Vagina (tissue), 2 donors: ENCODE results near the gene MFRP. TPM values are rescaled to one million over a fixed set of nuclear protein-coding genes. Genes with fewer than 3 reads are reported as not detected.

Source experiments
- DNase-seq, 2 donors: peaks; one replicate each; pipeline ENCODE4 v3.0.0-alpha.2; 2017; ENCODE audit errors: extremely low spot score in 2 of 2
- H3K27ac ChIP-seq: fragments of 200-600 bp; sonication (generic); one replicate; pipeline ENCODE4 v1.5.1; 2019
- H3K27me3 ChIP-seq: fragments of 200-600 bp; sonication (generic); one replicate; pipeline ENCODE4 v1.5.1; 2019
- H3K36me3 ChIP-seq, 2 donors: fragments of 200-600 bp; sonication (generic); one replicate each; pipeline ENCODE4 v1.5.1; 2017 to 2019
- H3K4me1 ChIP-seq: fragments of 200-600 bp; sonication (generic); one replicate; pipeline ENCODE4 v1.5.1; 2019
- H3K4me3 ChIP-seq, 2 donors: fragments of 200-600 bp; sonication (generic); 1 replicate in 1 of 2; 2 replicates in 1 of 2; pipeline ENCODE4 v1.5.1; 2016 to 2019
- H3K9me3 ChIP-seq: fragments of 200-600 bp; sonication (generic); one replicate; pipeline ENCODE4 v1.5.1; 2019
- POLR2A ChIP-seq, 2 donors: fragments of 450-650 bp; IDR thresholded peaks; one replicate each; pipeline ENCODE4 v1.6.1; 2017; ENCODE audit warnings: antibody characterized with exemption in 2 of 2, mild to moderate bottlenecking in 2 of 2, moderate library complexity in 2 of 2
- POLR2AphosphoS5 ChIP-seq, 2 donors: sonication (generic); formaldehyde crosslinking; IDR thresholded peaks; one replicate each; pipeline ENCODE4 v1.9.0; 2017; ENCODE audit warnings: antibody characterized with exemption in 2 of 2, mild to moderate bottlenecking in 2 of 2, low read depth in 1 of 2; ENCODE audit not compliant: insufficient read depth in 1 of 2
- intact Hi-C: fragments of 100-400 bp; cut with DNase I; formaldehyde crosslinking; loops from one replicate; pipeline ENCODE4 v1.15.1; 2023
- total RNA-seq: library from RNA; depleted of rRNA; stranded (reverse); fragments of >200 nt; gene quantifications from one replicate; pipeline ENCODE4 v1.2.3, GENCODE V29; 2016
- TF ChIP-seq, protein P1 (sequence below), 3 experiments: fragments of 450-650 bp in 2 of 3; fragments of 200-600 bp in 1 of 3; sonication (generic) in 1 of 3; IDR thresholded peaks; one replicate each; pipeline ENCODE4 v1.5.1; 2017 to 2019; ENCODE audit warnings: antibody characterized with exemption in 3 of 3, mild to moderate bottlenecking in 2 of 3, moderate library complexity in 2 of 3

Gene MFRP
- total RNA-seq, 1 donor from 2014 or later, result not detected

DNA sequence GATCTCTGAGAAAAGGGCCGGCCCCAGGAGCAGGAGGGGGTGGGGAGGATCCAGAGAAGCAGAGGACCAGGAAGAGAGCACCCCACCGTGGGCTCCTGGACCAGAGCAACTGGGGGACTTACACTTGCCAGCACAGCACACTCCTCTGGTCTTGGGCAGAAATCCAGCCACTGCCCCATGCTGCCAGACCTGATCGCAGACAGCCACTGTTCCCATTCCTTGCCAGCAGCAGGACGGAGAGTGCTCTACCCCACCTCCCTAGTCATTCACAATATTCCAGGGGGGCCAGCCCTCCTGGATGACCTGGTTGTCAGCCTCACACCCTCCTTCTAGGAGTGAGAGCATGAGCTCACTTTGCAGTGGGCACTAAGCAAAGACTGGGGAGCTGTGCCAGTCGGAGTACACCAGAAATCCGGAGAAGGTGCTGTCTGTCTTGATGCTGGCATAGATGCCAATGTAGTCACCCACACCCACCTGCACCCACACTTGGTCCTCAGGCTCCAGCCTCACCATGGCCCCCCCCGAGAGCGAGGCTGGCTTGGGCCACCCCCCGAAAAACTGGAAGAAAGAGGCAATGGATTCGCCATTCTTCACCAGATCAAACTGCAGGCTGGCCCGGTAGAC, 7.4 kb downstream of the MFRP start:
- no peak for TF ChIP-seq POLR2AphosphoS5 (IDR thresholded peaks at IDR 0.05; ENCODE audit: insufficient read depth in 1 of 2, low read depth in 1 of 2)
- no peak for TF ChIP-seq POLR2A (IDR thresholded peaks at IDR 0.05)
- TF ChIP-seq, protein P1, sequence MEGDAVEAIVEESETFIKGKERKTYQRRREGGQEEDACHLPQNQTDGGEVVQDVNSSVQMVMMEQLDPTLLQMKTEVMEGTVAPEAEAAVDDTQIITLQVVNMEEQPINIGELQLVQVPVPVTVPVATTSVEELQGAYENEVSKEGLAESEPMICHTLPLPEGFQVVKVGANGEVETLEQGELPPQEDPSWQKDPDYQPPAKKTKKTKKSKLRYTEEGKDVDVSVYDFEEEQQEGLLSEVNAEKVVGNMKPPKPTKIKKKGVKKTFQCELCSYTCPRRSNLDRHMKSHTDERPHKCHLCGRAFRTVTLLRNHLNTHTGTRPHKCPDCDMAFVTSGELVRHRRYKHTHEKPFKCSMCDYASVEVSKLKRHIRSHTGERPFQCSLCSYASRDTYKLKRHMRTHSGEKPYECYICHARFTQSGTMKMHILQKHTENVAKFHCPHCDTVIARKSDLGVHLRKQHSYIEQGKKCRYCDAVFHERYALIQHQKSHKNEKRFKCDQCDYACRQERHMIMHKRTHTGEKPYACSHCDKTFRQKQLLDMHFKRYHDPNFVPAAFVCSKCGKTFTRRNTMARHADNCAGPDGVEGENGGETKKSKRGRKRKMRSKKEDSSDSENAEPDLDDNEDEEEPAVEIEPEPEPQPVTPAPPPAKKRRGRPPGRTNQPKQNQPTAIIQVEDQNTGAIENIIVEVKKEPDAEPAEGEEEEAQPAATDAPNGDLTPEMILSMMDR (IDR thresholded peaks at IDR 0.05), result no peak
- H3K4me1 ChIP-seq, result peaks cover 58% of the 10 kb centered on the region
- intact Hi-C loops, result loop anchor here (10.0 kb wide), 1 partner anchor 234 kb away; the partner anchor contains the start of genes C2CD2L and DPAGT1

DNA sequence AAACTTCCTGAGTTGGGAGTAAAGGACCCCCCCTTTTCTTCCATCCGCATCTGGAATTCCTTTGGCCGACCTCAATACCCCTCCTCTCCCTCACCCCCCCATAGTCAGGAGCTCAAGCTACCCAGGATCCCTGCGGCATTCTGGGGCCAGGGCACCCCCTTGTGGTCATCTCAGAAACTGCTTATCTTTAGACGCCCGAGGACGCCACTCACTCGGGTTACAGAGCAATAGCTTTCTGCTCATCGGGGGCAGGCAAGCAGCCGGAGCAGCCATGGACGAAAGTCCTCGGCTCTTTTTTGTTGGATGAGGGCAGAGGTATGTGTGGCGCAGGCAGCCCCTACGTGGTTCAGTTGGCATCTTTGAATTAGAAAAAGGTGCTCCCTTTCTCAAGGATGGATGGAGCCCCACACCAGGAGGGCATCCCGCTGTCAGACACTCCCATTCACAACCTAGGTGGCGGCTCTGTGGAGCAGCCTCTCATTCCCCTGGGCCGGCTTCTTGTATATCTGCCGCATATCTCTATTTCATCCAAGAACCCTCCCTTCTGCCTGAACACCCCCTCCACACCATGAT, 8.1 kb downstream of the MFRP start:
- H3K4me1 ChIP-seq, result peaks cover 58% of the 10 kb centered on the region
- peak overlapping the region; percentile 20 to 57 for H3K4me3 ChIP-seq
- peak overlapping the region; percentile 96 for H3K27ac ChIP-seq
- H3K9me3 ChIP-seq, result no peaks in the 10 kb centered on the region
- H3K36me3 ChIP-seq, result no peaks in the 10 kb centered on the region
- intact Hi-C loops, result loop anchor here (10.0 kb wide), 1 partner anchor 234 kb away; the partner anchor contains the start of genes C2CD2L and DPAGT1
- TF ChIP-seq, protein P1 (IDR thresholded peaks at IDR 0.05), result peak; percentile 57 to 85 (median 64)
- TF ChIP-seq POLR2AphosphoS5 (IDR thresholded peaks at IDR 0.05; ENCODE audit: insufficient read depth in 1 of 2, low read depth in 1 of 2) (peak; percentile 15 to 22), POLR2A (IDR thresholded peaks at IDR 0.05) (no peak)
- no peaks in the 10 kb centered on the region for H3K27me3 ChIP-seq
- DNase-seq, result no peak

More for the DNA sequence above, 7.4 kb downstream of the MFRP start:
- Histone ChIP-seq H3K36me3 (no peaks in the 10 kb centered on the region), H3K27ac (peak overlapping the region; percentile 96), H3K9me3 (no peaks in the 10 kb centered on the region), H3K4me3 (peak overlapping the region; percentile 57 to 85), H3K27me3 (no peaks in the 10 kb centered on the region)
- no peak for DNase-seq

DNA sequence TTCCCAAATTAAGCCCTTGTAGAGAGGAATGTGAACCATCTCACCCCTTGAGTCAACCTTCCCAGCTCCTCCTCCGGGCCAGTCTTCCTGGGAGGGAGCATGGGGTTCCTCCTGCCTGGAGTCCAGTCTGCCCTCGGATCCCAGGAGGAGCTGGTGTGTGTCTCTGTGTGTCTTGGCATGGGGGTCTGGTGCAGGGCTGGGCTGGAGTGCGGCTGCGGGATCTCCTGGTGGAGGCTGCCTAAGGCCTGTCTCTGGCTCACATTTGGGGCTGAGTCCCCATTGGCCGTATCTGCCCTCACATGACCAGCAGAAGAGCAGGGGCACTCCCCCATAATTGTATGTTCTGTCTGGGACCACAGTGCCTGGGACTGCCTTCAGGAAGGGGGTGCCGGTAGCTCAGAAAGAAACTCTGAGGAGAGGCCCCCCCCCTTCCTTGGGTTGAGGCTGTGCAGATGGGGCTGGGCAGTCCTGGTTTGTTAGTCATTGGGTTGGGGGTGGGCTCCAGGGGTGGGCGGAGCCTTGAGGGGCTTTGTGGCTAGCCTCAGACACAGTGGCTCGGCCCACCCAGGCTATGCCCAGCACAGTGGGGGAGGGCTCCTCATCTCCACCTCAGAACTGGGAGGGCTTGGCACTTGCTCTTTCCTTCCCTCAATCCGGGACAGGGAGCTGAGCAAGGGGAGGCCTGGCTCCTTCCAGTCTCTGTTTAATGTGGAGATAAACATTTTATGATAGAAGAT, 8.8 kb downstream of the MFRP start:
- no peaks in the 10 kb centered on the region for H3K9me3 ChIP-seq
- no peaks in the 10 kb centered on the region for H3K27me3 ChIP-seq
- H3K36me3 ChIP-seq, result no peaks in the 10 kb centered on the region
- H3K27ac ChIP-seq, result peak overlapping the region; percentile 96
- TF ChIP-seq, protein P1 (IDR thresholded peaks at IDR 0.05), result no peak
- TF ChIP-seq POLR2AphosphoS5 (IDR thresholded peaks at IDR 0.05; ENCODE audit: insufficient read depth in 1 of 2, low read depth in 1 of 2) (peak in 1 of 2 donors; percentile 2), POLR2A (IDR thresholded peaks at IDR 0.05) (no peak)
- peak overlapping the region in 1 of 2 donors; percentile 20 for H3K4me3 ChIP-seq
- no peak for DNase-seq
- intact Hi-C loops, result loop anchor here (10.0 kb wide), 1 partner anchor 233 kb away; the partner anchor contains the start of genes C2CD2L and DPAGT1
- H3K4me1 ChIP-seq, result peaks cover 58% of the 10 kb centered on the region

DNA sequence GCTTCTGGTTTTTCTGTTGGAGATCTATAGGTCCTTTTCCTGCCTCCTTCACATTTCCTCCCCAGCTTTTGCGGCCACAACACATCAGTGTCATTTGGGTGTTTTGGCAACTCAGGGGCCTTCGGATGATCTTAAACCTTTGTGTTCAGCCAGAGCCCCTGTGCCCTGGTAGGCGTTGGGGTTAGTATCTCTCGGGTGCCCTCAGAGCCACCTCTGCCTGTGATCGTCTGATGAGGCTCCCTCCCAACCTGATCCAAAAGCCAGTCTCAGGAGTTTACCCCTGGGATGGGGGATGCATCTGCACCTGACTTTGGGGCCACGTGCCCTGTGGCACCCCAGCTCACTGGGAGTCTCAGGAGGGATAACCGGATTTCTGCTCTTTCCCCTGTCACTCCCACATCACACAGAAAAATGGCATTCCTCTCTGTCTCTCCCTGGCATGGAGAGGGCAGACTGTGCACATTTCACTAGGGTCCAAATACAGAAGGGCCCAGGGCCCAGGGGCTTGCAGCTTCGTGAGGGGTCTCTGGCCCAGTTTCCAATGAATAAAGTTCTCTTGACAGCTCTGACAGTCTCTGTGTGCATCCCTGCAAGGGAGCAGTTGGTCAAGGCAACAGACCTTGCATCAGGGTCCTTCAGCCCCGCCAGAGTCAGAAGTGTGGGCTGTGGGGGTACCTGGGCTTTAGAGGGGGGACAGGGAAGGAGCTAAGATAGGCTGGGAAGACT, 9.6 kb downstream of the MFRP start:
- no peaks in the 10 kb centered on the region for H3K27me3 ChIP-seq
- no peak for DNase-seq
- H3K27ac ChIP-seq, result no peak overlapping the region
- intact Hi-C loops, result loop anchor here (10.0 kb wide), 1 partner anchor 232 kb away; the partner anchor contains the start of genes C2CD2L and DPAGT1
- no peaks in the 10 kb centered on the region for H3K9me3 ChIP-seq
- no peaks in the 10 kb centered on the region for H3K36me3 ChIP-seq
- H3K4me1 ChIP-seq, result peaks cover 58% of the 10 kb centered on the region
- TF ChIP-seq POLR2A (IDR thresholded peaks at IDR 0.05), result no peak
- TF ChIP-seq, protein P1 (IDR thresholded peaks at IDR 0.05), result no peak
- no peak for TF ChIP-seq POLR2AphosphoS5 (IDR thresholded peaks at IDR 0.05; ENCODE audit: insufficient read depth in 1 of 2, low read depth in 1 of 2)
- no peak overlapping the region for H3K4me3 ChIP-seq
